ENCODE results near the gene CLCN7. TPM values are rescaled to one million over a fixed set of nuclear protein-coding genes. Genes with fewer than 3 reads are reported as not detected.

Gene CLCN7
- total and polyA plus RNA-seq, 9 of the 15 experiments (the other 6 are each of a cell fraction or from before 2014, with no cell fraction given): 0.06 to 126 (median 18.7) TPM

- no peak overlapping the region for H3K4me2 ChIP-seq (ENCODE audit: insufficient read depth, low read length)
- intact Hi-C loops (cut with micrococcal nuclease): no loop called here
- ChIA-PET CTCF (ENCODE audit: low intra/inter-chr PET ratio) (no interaction called here), POLR2A (interaction anchor here (0.6 to 1.0 kb wide), 3 partner anchors 10 to 21 kb away, joined by 3 to 4 read pairs (median 3); no protein-coding TSS in a partner anchor)
- H3K27ac ChIP-seq (ENCODE audit: extremely low read depth, low read depth, low read length): no peak overlapping the region
- peak overlapping the region in 1 of 2 experiments; percentile 45; a peak in 1 of 4 replicates for H3K9ac ChIP-seq (ENCODE audit: insufficient read depth in 1 of 2, low read depth in 2 of 2, low read length in 2 of 2)
- no peak overlapping the region for H2AFZ ChIP-seq (ENCODE audit: low read depth, low read length)
- H4K20me1 ChIP-seq (replicated peaks; ENCODE audit: control insufficient read depth, insufficient read depth, low read length): peaks cover 8% of the 10 kb centered on the region; the same call in 1 of the 2 replicates
- no peak for ATAC-seq
- in situ Hi-C loops (cut with MboI): no loop called here
- H3K4me1 ChIP-seq (replicated peaks in 1 of 2; ENCODE audit: control insufficient read depth in 2 of 2, insufficient read depth in 2 of 2, low read length in 2 of 2): peaks cover 0 to 39% of the 10 kb centered on the region in 2 experiments; a peak in 3 of 5 replicates
- TF ChIP-seq POLR2G (IDR thresholded peaks at IDR 0.05; ENCODE audit: low read depth, low read length): peak; percentile 35; the same call in 1 of the 2 replicates
- TF ChIP-seq KDM2B (CRISPR knock-in tag; IDR thresholded peaks at IDR 0.05): no peak
- H3K9me3 ChIP-seq (replicated peaks; ENCODE audit: control insufficient read depth, insufficient read depth, low read depth, low read length): no peaks in the 10 kb centered on the region
- WGBS (ENCODE audit: insufficient coverage, low coverage, missing lambda C conversion rate): 91% methylated on average over 23 of the region's 33 CpGs
- H3K36me3 ChIP-seq (ENCODE audit: control insufficient read depth, insufficient read depth, low read length): peaks cover 32% of the 10 kb centered on the region; the same call in 1 of the 3 replicates
- DNase-seq (ENCODE audit: extremely low read depth in 1 of 4, low spot score in 3 of 4): no peak
- peaks cover 33% of the 10 kb centered on the region for H3K79me2 ChIP-seq (ENCODE audit: control insufficient read depth, insufficient read depth, low read length)
- H3K9me1 ChIP-seq (ENCODE audit: control insufficient read depth, insufficient read depth, low read length): peaks cover 2% of the 10 kb centered on the region
- no peaks in the 10 kb centered on the region for H3K27me3 ChIP-seq (ENCODE audit: control insufficient read depth in 2 of 2, insufficient read depth in 2 of 2, low read length in 2 of 2)
- H3K4me3 ChIP-seq: no peak overlapping the region
- no TSS peak for BruUV-seq (replicated peaks)
- no peak for FAIRE-seq
Measured at GRCh38 chr16:1464894-1465566, 9.8 kb downstream of the CLCN7 start.

DNA sequence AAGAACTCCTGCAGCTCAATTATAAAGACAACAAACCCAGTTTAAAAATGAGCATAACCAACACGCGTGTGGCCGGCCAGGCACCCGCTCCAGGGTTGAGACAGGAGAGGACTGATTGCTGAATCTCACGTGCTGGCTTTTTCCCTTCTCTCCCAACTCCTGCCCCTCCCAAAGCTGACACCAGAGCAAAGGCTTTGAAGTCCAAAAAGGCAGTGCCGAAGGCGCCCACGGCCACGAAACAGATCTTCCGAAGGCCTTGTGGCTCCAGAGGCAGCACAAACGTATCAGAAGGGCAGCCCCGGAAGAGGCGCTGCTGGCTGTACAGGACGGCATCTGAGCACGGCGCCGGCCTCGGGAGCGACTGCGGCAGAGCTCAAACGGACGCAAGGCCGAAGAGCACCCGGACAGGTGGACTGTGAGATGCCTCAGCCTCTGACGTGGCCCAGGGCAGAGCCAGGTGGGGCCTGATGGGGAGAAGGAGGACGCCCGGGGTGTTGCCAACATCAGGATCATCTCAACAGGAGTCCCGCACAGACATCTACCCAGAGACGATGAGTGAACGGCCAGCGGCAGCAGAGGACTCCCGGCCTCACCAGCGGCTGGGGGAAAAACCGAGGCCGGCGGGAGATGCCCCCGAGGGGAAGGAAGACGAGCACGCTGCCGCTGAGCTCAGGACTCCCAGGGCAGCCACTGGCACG lies 10.5 kb downstream of the CLCN7 start:
- H3K4me2 ChIP-seq (ENCODE audit: insufficient read depth, low read length): no peak overlapping the region
- ATAC-seq (no peak), DNase-seq (ENCODE audit: extremely low read depth in 1 of 4, low spot score in 3 of 4) (no peak), FAIRE-seq (no peak)
- peaks cover 26% of the 10 kb centered on the region for H3K79me2 ChIP-seq (ENCODE audit: control insufficient read depth, insufficient read depth, low read length)
- BruUV-seq (replicated peaks): no TSS peak
- no peak overlapping the region for H3K27ac ChIP-seq (ENCODE audit: extremely low read depth, low read depth, low read length)
- peaks cover 0 to 35% of the 10 kb centered on the region in 2 experiments; a peak in 2 of 5 replicates for H3K4me1 ChIP-seq (replicated peaks in 1 of 2; ENCODE audit: control insufficient read depth in 2 of 2, insufficient read depth in 2 of 2, low read length in 2 of 2)
- ChIA-PET POLR2A (interaction anchor here (0.7 to 1.0 kb wide), 3 partner anchors 9 to 1408 kb away, joined by 3 read pairs; no protein-coding TSS in a partner anchor), CTCF (ENCODE audit: low intra/inter-chr PET ratio) (interaction anchor here (0.6 kb wide), 1 partner anchor 55 kb away, joined by 3 read pairs; no protein-coding TSS in a partner anchor)
- in situ Hi-C loops (cut with MboI) (no loop called here), intact Hi-C loops (cut with micrococcal nuclease) (no loop called here)
- 88% methylated on average over 22 of the region's 41 CpGs for WGBS (ENCODE audit: insufficient coverage, low coverage, missing lambda C conversion rate)
- H3K27me3 ChIP-seq (ENCODE audit: control insufficient read depth in 2 of 2, insufficient read depth in 2 of 2, low read length in 2 of 2): no peaks in the 10 kb centered on the region
- no peak overlapping the region for H3K4me3 ChIP-seq
- H2AFZ ChIP-seq (ENCODE audit: low read depth, low read length): no peak overlapping the region
- no peaks in the 10 kb centered on the region for H3K9me3 ChIP-seq (replicated peaks; ENCODE audit: control insufficient read depth, insufficient read depth, low read depth, low read length)
- H4K20me1 ChIP-seq (replicated peaks; ENCODE audit: control insufficient read depth, insufficient read depth, low read length): peaks cover 5% of the 10 kb centered on the region; the same call in 1 of the 2 replicates
- peaks cover 29% of the 10 kb centered on the region; the same call in 1 of the 3 replicates for H3K36me3 ChIP-seq (ENCODE audit: control insufficient read depth, insufficient read depth, low read length)
- peak overlapping the region in 1 of 2 experiments; percentile 45; a peak in 1 of 4 replicates for H3K9ac ChIP-seq (ENCODE audit: insufficient read depth in 1 of 2, low read depth in 2 of 2, low read length in 2 of 2)
- H3K9me1 ChIP-seq (ENCODE audit: control insufficient read depth, insufficient read depth, low read length): peaks cover 2% of the 10 kb centered on the region
- TF ChIP-seq ETV5 (CRISPR knock-in tag; IDR thresholded peaks at IDR 0.05; ENCODE audit: low read depth): no peak
- no peak for TF ChIP-seq ZNF133 (CRISPR knock-in tag; IDR thresholded peaks at IDR 0.05)
- no peak for TF ChIP-seq KDM5B (IDR thresholded peaks at IDR 0.05; ENCODE audit: insufficient replicate concordance, low read depth, low read length)
- TF ChIP-seq SETDB1 (IDR thresholded peaks at IDR 0.05; ENCODE audit: low read length): no peak
- TF ChIP-seq CTCFL (IDR thresholded peaks at IDR 0.05; ENCODE audit: borderline replicate concordance, insufficient read depth, low read depth, low read length, poor library complexity, severe bottlenecking): no peak
- TF ChIP-seq NCOA4 (IDR thresholded peaks at IDR 0.05; ENCODE audit: partially characterized antibody): no peak
- no peak for TF ChIP-seq CCAR2 (IDR thresholded peaks at IDR 0.05; ENCODE audit: low read depth, low read length)
- TF ChIP-seq RNF2 (IDR thresholded peaks at IDR 0.05): no peak
- TF ChIP-seq BDP1 (IDR thresholded peaks at IDR 0.05; ENCODE audit: insufficient read depth, insufficient read length): no peak
- TF ChIP-seq EP300 (IDR thresholded peaks at IDR 0.05; ENCODE audit: low read length): no peak
- TF ChIP-seq EHMT2 (IDR thresholded peaks at IDR 0.05): no peak

All from K562 (cell line).